Globus pallidus (tissue), 1 donor: ENCODE results near the gene COMMD1.
"Not testable (repeated sequence)": the region's sequence is repeated elsewhere in the genome, so short reads cannot be mapped to it uniquely, and the experiment has no call there.

Experiments used
- DNase-seq: peaks from one replicate; pipeline ENCODE4 v3.0.0-alpha.2; 2015; ENCODE audit warnings: low spot score

Gene COMMD1

DNA sequence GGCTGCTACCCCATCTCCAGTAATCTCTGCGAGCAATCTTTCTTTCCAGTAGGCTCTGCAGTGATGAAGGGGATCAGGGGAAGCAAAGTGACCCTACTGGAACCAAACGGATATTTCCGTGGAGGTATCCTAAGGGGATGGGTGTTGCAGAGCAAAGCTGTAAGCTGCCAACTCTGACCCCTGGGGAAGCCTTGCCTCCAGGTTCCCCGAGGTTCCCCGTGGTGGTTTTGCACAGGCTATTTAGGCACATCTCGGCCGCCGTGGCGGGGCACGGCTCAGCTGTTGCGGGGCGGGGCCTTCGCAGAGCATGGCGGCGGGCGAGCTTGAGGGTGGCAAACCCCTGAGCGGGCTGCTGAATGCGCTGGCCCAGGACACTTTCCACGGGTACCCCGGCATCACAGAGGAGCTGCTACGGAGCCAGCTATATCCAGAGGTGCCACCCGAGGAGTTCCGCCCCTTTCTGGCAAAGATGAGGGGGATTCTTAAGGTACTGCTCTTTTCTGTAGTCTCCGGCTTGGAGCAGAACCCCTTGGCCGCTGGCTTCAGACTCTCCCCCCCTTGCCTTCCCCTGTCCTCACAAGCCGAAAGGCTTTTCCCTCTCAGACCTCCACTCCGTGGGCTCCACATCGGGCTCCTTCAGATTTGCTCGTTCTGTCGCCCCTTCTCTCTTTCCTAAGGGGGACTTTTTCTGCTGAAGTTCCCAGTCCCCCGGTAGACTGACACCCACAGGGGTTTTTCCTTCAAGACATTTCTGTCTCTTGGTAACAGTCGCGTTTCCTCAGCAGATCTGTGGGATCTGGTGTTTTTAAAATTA, at the start of gene COMMD1:
TSS of gene COMMD1 (plus strand) at position 303 of the 814 bp plus-strand sequence. CDS start at position 308, 5 bp downstream.
- DNase-seq = peak; percentile 82

DNA sequence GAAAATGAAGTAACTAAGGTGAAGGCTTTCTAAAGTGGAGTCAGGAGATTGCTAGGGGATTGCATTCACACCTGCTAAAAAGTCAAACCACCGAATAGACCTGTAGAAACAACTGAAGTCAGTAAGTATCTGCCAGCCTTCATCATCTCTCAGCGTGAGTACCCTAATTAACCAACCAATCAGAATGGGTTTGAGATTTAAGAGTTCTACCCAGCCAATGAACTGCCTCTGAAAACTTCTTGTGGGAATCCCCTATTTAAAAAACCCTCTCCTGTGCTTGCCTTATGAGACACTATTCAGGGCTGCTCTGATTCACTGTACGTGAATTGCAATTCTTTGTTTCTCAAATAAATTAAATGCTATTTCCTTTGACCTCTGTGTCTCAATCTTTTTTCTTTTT, 48.2 kb upstream of the COMMD1 start:
- no peak for DNase-seq

DNA sequence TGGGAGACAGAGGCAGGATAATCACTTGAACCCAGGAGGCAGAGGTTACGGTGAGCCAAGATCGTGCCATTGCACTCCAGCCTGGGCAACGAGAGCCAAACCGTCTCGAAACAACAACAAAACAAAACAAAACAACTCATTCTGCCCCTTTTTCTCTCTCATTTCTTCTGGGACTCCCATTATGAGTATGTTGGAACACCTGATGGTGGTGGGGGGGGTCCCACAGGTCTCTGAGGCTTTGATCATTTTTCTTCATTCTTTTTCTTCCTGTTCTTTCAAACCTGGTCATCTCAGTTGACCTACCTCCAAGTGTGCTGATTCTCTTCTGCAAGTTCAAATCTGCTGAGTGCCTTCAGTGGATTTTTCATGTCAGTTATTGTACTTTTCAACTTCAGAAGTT, 43.4 kb upstream of the COMMD1 start:
- no peak for DNase-seq

DNA sequence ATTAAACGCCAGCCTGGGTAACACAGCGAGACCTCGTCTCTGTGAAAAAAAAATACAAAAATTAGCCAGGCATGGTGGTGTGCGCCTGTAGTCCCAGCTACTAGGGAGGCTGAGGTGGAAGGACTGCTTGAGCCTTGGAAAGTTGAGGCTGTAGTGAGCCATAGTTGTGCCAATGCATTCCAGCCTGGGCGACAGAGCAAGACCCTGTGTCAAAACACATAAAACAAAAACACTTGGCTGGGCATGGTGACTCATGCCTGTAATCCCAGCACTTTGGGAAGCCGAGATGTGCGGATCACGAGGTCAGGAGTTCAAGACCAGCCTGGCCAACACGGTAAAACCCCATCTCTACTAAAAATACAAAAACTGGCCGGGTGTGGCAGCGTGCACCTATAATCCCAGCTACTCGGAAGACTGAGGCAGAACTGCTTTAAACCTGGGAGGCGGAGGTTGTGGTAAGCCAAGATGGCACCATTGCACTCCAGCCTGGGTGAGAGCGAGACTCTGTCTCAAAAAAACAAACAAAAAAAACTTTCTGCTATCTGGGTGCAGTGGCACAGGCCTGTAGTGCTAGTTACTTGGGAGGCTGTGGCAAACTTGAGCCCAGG, 38.9 kb upstream of the COMMD1 start:
- not testable (repeated sequence) for DNase-seq

DNA sequence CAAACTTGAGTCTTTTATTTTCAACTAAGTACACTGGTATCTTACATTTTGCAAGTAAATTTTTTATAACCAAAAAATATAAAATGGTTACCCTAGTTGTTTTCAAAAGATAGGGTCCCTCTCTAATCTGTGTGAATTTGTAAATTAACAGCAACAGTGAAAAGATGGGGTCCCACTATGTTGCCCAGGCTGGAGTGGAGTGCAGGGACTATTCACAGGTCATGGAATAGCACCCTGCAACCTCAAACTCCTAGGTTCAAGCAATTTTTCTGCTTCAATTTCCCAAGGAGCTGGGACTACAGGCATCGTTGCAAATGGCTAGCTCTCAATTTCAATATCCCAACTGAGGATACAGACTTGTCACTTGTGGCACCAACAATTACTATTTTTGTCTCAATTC, 29.1 kb upstream of the COMMD1 start:
- DNase-seq = no peak

DNA sequence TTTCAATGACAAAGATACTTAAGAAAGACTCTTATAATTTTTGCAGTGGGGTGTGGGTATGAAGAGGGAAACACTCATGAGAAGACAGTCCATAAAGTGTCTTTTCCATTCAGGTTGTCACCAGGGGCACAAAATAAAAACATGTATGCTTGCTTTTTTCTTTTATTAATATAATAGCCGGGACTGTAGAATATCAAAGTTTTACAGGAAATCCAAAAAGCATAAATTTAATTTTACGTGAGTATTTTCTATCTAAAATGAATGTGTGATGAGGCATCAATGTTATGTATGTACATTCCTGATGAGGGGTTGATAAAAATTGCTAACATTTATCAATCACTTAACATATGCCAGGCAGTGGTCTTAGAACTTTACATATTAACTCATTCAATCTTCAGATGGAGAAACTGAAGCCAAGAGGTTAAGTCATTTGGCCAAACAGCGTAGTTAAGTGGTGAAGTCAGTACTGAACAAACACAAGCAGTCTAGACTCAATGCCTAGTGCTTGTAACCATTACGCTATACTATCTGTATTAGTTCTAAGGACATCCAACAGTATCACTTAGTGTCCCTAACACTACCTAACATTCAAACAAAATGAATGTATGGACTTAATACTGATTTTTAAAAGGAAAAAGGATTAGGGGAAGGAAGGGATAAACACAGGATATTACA, 27.8 kb upstream of the COMMD1 start:
- DNase-seq = no peak

DNA sequence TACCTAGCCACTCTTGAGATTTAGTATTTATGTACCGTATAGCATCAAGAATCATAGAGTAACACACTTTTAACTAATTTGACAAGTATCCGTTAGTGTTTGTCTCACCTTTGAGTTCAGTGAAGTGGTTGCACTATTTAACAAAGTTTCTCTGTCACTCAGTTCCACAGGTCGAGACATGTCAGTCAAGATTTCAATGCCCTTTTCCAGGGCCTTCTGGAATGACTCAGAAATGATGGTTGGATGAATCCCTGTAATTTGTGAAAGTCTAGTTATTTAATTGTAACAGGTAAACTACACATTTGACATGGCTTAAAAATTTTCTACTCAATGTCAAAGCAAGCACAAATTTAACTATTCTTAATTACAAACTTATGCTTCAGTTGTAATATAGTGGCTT, 26.7 kb upstream of the COMMD1 start:
- DNase-seq = no peak

DNA sequence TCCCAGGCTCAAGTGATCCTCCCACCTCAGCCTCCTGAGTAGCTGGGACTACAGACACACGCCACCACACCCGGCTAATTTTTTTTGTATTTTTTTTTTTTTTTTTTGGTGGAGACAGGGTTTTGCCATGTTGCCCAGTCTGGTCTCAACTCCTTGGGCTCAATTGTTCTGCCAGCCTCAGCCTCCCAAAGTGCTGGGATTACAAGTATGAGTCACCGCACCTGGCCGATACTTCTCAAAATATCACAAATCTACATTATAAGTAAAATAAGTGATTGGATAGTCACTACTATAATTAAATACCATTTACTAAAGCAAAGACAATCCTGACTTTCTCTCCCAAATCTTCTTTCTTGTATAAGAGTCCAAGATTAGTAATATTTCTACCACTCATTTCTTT, 26.1 kb upstream of the COMMD1 start:
- not testable (repeated sequence) for DNase-seq

DNA sequence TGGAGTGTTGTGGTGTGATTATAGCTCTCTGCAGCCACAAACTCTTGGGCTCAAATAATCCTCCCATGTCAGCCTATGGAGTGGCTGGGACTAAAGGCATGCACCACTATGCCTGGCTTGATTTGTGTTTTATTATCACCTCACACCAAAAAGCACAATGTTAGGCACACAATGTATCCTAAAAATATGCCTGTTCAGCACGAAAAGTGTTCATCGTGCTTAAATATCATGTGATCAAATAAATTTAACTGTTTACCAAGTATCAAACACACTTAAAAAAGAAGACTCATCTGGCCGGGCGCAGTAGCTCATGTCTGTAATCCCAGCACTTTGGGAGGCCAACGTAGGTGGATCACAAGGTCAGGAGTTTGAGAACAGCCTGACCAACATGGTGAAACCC, 22.6 kb upstream of the COMMD1 start:
- DNase-seq = no peak

DNA sequence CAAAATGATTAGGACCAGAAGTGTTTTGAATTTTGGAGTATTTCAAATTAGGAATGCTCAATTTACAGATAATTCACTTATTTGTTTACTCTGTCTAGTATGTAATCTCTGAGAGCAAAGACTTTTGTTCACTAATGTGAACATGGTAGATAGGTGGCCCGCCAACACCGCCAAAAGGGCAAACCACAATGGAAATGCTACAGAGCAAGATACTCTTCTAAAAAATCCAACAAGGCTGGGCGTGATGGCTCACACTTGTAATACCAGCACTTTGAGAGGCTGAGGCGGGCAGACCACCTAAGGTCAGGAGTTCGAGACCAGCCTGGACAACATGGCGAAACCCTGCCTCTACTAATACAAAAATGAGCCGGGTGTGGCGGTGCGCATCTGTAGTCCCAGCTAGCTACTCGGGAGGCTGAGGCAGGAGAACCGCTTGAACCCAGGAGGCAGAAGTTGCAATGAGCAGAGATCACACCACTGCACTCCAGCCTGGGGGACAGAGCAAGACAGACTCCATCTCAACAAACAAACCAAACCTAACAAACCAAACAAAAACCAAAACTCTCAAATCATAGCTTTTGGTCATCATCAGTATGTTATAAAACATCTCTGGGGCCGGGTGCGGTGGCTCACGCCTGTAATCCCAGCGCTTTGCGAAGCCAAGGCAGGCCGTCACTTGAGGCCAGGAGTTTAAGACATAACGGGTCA, 19.4 kb upstream of the COMMD1 start:
- no peak for DNase-seq

DNA sequence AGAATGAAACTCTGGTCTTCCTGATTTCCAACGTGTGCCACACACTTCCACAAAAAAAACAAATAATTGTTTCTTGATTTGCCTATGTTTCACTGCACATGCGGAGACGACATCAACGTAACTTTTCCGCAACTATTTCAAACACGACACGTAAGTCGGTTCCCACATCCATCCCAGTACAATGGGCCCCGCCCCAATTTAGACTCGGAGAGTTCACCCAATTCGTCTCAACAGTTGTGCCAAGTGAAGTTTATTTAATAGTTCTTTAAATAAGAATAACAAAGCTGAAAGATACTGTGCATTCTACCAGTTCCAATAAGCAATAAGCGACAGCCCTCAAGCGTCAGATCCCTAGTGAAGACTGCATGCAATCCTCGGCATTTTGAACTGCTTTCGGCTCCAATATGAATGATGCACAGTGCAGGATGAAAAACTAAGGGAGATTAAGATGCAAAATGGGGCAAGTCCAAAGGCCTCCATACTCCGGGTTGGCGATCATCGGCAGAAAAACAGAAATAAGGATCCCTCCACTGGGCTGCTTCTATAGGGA, 17.7 kb upstream of the COMMD1 start:
- DNase-seq = no peak

DNA sequence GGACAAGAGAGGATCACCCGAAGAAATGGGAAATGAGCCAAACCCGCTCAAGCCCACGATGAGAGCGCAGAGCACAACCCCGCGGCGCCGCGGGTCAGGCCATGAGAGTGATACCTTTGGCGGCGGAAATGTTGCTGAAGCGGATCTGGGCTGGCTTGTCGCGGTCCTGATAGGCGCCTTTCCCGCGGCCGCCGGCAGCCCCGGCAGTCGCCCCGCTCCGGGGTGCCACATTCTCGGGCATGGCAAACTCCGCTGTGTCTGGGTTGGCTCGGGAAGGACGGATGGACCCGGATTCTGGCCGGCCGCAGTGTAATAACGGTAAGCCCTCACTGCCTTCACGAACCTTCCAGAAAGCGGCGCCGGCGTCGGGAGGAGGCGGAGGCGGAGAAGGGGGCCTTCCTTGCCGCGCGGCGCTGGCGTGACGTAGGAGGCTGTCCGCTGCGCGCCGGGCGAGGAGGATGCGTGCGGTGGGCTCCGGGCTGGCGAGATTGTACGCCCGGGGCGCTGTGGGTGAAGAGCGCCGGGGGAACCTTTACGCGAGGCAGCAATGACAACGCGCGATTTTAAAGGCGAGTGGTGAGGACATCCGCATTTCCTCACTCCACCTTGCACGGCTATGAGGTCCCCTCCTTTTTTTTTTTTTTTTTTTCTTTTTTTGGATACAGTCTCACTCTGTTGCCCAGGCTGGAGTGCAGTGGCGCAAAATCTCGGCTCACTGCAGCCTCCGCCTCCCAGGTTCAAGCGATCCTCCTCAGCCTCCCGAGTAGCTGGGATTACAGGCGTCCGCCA, 17.0 kb upstream of the COMMD1 start, which contains the start of gene CCT4:
TSS of gene CCT4 (minus strand) at position 390 of the 789 bp plus-strand sequence. CDS start at position 241, 149 bp downstream.
- DNase-seq = peak; percentile 86

DNA sequence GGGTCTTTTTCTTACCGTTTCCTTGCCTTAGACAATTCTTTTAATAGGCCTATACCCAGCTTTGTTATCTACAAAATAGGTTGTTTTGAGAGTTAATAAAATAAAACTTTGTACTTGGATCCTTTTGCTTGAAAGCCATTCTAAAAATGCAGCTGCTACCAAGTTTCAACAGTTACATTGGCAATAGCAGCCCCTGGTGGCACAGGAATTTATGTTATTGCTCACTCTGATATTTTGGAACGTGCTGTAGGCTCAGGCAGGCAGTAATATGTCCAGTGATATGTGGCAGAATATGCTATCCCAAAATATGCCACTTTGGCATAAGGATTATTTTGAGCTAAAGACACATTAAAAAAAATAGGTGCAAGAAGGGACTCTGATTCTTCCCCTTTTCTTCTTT, 6.7 kb upstream of the COMMD1 start:
- no peak for DNase-seq

DNA sequence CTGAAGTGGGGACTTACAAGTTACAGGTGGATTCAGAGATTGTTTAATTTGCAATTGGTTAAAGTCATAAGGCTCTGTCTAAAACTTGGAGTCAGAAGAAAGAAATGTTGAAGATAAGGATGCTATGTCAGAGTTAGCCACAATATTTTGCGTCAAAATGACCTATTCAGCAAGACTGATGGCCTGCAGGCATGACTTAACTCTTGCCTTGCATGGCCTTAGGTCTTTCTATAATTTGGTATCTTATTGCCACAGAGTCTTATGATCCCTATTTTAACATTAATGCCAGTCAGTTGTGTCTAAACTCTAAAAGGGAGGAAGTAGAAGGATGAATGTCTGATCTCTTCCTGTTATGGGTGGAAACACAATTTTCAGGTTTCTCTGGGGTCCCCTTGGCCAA, 5.2 kb upstream of the COMMD1 start:
- no peak for DNase-seq

DNA sequence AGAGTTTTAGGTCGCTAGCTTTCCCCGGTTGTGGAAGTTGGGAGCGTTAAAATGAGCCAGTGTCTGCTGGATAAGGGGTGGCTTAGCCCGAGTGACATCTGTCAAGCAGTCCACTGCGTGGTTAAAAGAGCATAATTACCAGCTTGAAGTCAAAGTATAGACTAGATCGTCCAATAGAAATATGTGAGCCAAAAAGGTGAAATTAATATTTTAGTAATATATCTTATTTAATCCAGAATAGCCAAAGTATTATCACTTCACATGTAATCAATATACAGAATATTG, 654 bp downstream of the COMMD1 start:
- no peak for DNase-seq

DNA sequence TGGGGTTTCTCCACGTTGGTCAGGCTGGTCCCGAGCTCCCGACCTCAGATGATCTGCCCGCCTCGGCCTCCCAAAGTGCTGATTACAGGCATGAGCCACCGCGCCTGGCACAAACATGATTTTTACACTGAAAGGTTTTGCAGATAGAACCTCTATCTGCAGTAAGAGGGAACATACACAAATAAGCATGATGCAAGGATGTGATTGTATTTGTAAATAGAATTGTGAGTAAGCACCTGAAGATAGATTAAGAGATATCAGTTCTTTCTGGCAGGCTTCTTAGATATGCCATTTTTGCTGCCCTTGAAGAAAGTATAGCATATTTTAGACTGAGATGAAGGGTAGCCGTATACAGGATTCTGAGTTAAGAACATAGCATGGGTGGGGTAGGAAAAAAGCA, 3.6 kb downstream of the COMMD1 start:
- DNase-seq = no peak

DNA sequence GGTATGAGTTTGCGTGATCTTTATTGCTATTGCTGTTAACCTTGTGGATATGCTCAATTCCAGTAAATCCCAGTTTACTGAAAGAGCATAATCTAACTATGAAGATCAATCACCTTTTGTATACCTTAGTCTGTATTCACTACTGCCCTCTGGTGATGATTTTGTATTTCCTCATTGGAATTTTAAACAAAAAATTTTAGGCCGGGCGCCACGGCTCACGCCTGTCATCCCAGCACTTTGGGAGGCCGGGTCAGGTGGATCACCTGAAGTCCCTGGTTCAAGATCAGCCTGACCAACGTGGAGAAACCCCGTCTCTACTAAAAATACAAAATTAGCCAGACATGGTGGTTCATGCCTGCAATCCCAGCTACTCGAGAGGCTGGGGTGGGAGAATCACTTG, 5.1 kb downstream of the COMMD1 start:
- DNase-seq = no peak

DNA sequence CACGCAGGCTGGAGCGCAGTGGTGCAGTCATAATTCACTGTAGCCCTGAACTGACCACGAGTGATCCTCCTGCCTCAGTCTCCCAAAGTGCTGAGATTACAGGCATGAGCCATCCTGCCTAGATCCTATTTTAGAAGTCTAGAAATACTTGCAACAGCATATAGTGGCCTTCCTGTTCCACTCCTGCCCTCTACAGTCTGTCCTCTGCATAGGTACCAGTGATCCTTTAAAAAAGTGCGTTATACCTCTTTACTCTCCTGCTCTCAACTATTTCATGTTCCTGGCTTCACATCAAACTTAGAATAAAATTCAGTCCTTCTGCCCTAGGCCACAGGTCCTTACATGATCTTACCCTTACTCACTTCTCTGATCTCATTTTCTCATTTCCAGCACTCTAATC, 6.0 kb downstream of the COMMD1 start:
- no peak for DNase-seq

DNA sequence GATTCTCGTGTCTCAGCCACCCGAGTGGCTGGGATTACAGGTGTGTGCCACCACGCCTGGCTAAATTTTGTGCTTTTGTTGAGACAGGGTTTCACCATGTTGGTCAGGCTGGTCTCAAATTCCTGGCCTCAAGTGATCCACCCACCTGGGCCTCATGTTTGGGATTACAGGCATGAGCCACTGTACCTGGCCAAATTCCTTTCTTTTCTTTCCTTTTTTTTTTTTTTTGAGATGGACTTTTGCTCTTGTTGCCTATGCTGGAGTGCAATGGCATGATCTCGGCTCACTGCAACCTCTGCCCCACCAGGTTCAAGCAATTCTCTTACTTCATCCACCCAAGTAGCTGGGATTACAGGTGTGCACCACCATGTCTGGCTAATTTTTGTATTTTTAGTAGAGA, 9.3 kb downstream of the COMMD1 start:
- not testable (repeated sequence) for DNase-seq

DNA sequence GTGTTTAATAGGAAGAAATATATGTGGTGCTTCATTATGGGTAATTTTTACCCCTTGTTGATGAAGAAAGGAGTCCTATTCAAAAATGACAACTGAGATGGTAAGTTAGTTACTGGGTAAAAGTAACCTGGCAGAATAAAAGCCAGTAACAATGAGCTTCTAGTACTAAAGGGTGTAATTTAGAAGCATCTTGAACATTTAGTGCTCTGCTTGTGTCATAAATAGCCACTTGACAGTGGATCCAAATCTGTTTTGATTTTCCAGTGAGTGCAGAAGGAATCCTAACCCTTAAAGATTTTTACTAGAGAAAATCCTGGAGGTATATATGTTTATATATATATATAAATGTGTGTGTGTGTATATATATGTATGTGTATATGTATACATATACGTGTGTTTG, 15.1 kb downstream of the COMMD1 start:
- DNase-seq = no peak

DNA sequence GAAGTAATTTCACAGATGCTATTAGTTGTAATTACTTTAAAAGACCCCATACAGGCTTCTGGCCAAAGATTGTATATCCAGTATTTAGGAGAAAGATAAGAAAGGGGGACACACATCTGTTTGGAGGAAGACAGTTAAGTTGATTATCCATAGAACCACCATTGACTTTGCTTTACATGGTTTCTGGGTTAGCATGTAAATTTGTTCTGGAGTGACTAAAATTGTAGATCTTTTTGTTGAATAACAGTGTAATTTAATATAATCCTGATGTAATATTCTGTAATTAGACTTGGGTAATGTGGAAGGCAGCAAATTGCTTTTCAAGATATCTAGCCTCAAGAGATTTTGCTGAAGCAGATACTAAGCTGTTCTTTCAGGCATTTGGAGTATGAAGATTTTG, 17.2 kb downstream of the COMMD1 start:
- DNase-seq = no peak
